Measurements from ENCODE around the gene DAAM1. TPM values are rescaled to one million over a fixed set of nuclear protein-coding genes. Genes with fewer than 3 reads are reported as not detected.

DAAM1 gene
- total RNA-seq, 4 donors from 2014 or later, result 13.5 to 72.7 (median 46.2) TPM

GRCh38 chr14:59358102-59358501 is 169.6 kb downstream of the DAAM1 start:
- Histone ChIP-seq H3K36me3 (no peaks in the 10 kb centered on the region), H3K27me3 (no peaks in the 10 kb centered on the region), H3K4me3 (no peak overlapping the region), H3K27ac (peak overlapping the region; percentile 27 to 81), H3K9me3 (no peaks in the 10 kb centered on the region), H3K4me1 (peaks cover 0 to 20% of the 10 kb centered on the region in 2 donors)
- intact Hi-C loops (cut with DNase I; ENCODE audit: low total_unique reads), result no loop called here
- TF ChIP-seq CTCF (IDR thresholded peaks at IDR 0.05), result no peak
- no peak for TF ChIP-seq POLR2A (IDR thresholded peaks at IDR 0.05)
- DNase-seq, result peak in 1 of 2 donors; percentile 34

- peak overlapping the region; percentile 27 to 81 for H3K27ac ChIP-seq
These were observed 170.3 kb downstream of the DAAM1 start for GRCh38 chr14:59358784-59359183.

DNA sequence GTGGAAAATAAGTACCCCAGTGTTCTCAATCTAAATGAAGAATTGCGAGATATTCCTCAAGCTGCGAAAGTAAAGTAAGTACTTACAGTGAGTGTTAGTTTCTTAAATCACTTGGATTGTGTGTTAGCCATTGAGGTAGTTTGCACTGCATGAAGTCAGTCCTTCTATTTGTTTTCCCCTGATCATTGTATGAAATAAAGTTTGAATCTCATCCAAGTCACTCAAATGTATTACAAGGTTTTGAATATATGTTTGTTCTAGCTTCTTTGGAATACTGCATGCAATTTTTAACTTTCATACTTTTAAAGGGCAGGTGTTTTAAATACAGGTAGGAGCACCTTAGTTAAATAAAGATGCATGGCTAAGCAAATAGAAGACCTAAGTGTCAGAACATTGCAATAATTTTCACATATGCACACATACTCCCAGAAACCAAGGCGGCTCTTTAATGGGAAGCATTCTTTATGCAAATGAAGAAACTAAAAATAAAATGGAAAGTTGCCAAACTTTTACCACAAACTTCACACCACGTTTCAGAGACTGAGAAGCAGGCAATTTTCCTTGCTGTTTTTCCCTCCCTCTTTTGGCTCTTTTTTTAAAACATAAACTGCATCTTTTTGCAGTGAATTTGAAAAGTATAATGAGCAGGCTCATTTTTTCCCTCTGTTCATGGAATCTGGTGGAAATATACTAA is 171.1 kb downstream of the DAAM1 start:
- intact Hi-C loops (cut with DNase I; ENCODE audit: low total_unique reads), result no loop called here
- H3K36me3 ChIP-seq, result no peaks in the 10 kb centered on the region
- no peaks in the 10 kb centered on the region for H3K9me3 ChIP-seq
- H3K27ac ChIP-seq, result peak overlapping the region; percentile 63 to 81
- TF ChIP-seq POLR2A (IDR thresholded peaks at IDR 0.05) (no peak), CTCF (IDR thresholded peaks at IDR 0.05) (no peak)
- H3K4me3 ChIP-seq, result no peak overlapping the region
- peaks cover 0 to 20% of the 10 kb centered on the region in 2 donors for H3K4me1 ChIP-seq
- H3K27me3 ChIP-seq, result no peaks in the 10 kb centered on the region
- no peak for DNase-seq

More at GRCh38 chr14:59358784-59359183, 170.3 kb downstream of the DAAM1 start:
- Histone ChIP-seq H3K4me3 (no peak overlapping the region), H3K36me3 (no peaks in the 10 kb centered on the region), H3K4me1 (peaks cover 0 to 20% of the 10 kb centered on the region in 2 donors), H3K9me3 (no peaks in the 10 kb centered on the region), H3K27me3 (no peaks in the 10 kb centered on the region)
- TF ChIP-seq CTCF (IDR thresholded peaks at IDR 0.05), result no peak
- TF ChIP-seq POLR2A (IDR thresholded peaks at IDR 0.05), result no peak
- intact Hi-C loops (cut with DNase I; ENCODE audit: low total_unique reads), result no loop called here
- no peak for DNase-seq

DNA sequence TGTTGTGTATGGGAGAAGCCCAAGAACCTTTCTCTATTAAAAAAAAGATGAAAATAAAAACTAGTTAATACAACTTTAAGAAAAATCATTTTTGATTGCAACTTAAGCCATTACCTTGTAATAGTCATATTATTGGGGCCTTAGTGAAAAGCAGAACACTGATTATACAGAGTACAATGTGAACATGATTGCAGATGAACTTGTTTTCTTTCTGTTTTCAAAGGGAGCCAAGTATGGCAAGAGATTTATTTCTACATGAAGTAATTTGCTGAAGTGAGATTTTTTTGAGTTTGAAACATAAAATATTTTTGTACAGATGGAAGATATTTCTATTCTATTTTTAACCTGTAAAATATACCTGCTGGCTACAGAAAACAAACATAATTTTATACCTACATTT is 171.8 kb downstream of the DAAM1 start:
- H3K4me1 ChIP-seq, result peaks cover 0 to 20% of the 10 kb centered on the region in 2 donors
- intact Hi-C loops (cut with DNase I; ENCODE audit: low total_unique reads), result no loop called here

More for the DNA sequence above, 171.8 kb downstream of the DAAM1 start:
- H3K27me3 ChIP-seq, result no peaks in the 10 kb centered on the region
- H3K36me3 ChIP-seq, result no peaks in the 10 kb centered on the region
- DNase-seq, result no peak
- no peaks in the 10 kb centered on the region for H3K9me3 ChIP-seq
- TF ChIP-seq POLR2A (IDR thresholded peaks at IDR 0.05) (no peak), CTCF (IDR thresholded peaks at IDR 0.05) (no peak)
- no peak overlapping the region for H3K4me3 ChIP-seq
- peak overlapping the region; percentile 63 to 81 for H3K27ac ChIP-seq

Measured in uterus (tissue), 4 donors.